Stimulated activated naive B cell treated with anti-CD40 and anti-IgM and Interleukin-4, amounts not matched to agents 10 μg/mL and 1 μg/mL and 100 μg/mL, for 72 hours (primary cell): ENCODE results near the gene CALML5.
A peak's percentile ranks its signal among the peaks of the same experiment; 100 is the strongest.

Source experiments
- ATAC-seq, 2 donors: fragments of 150-1000 bp; cut with Tn5 transposase; replicated peaks; 2 replicates each; pipeline ENCODE4 v1.10.0; 2021; ENCODE audit warnings: moderate library complexity in 1 of 2
- DNase-seq: peaks from one replicate; pipeline ENCODE4 v3.0.0; 2021
- H3K27ac Mint-ChIP-seq: one replicate; pipeline ENCODE4 v1.8.0; 2022; ENCODE audit warnings: mild to moderate bottlenecking, mixed read lengths
- H3K27me3 Mint-ChIP-seq, 2 donors: one replicate each; pipeline ENCODE4 v1.8.0; 2022; ENCODE audit warnings: mixed read lengths in 2 of 2
- H3K36me3 Mint-ChIP-seq, 2 donors: one replicate each; pipeline ENCODE4 v1.8.0; 2022; ENCODE audit warnings: mixed read lengths in 2 of 2, mild to moderate bottlenecking in 1 of 2
- H3K4me1 Mint-ChIP-seq, 2 donors: one replicate each; pipeline ENCODE4 v1.8.0; 2022; ENCODE audit warnings: mixed read lengths in 2 of 2, mild to moderate bottlenecking in 1 of 2
- H3K4me3 Mint-ChIP-seq, 2 donors: one replicate each; pipeline ENCODE4 v1.8.0; 2022; ENCODE audit warnings: mild to moderate bottlenecking in 2 of 2, mixed read lengths in 2 of 2, moderate library complexity in 1 of 2
- H3K9me3 Mint-ChIP-seq, 2 donors: one replicate each; pipeline ENCODE4 v1.8.0; 2022; ENCODE audit warnings: mixed read lengths in 2 of 2, mild to moderate bottlenecking in 1 of 2

Gene CALML5

DNA sequence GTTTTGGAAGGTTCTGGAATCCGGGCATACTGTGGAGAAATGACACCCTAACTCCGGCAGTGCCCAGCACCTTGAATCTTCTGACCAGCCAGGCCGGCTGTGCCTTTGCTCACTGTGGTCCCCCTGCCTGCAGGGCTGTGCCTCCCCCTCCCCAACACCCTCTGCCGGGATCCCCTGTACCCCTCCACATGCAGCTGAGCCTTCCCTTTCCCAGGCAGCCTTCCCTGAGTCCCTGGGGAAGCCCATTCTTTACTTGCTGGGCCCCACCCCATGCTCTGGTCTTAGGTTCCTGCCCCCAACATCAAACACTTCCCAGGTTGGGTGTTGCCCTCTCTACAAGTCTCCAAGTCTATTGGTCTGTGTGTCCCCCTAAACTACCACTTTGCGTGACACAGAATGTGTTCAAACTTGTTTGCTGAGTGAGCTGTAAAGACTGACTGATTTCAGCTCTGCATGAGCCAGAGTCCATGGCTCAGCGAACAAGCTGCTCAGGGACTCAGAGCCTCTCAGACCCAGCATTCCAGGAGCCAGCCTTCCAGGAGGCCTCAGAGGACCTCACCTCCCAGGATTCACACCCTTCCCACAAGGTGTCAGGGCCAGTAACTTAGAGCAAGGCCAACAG lies 31.6 kb downstream of the CALML5 start:
- H3K4me3 Mint-ChIP-seq, result no peak overlapping the region
- H3K27ac Mint-ChIP-seq, result no peak overlapping the region
- peaks cover 5% of the 10 kb centered on the region in 2 donors for H3K9me3 Mint-ChIP-seq
- ATAC-seq (no peak), DNase-seq (no peak)
- H3K36me3 Mint-ChIP-seq, result peaks cover 2 to 3% of the 10 kb centered on the region in 2 donors
- peaks cover 7 to 9% of the 10 kb centered on the region in 2 donors for H3K27me3 Mint-ChIP-seq
- peaks cover 0 to 3% of the 10 kb centered on the region in 2 donors for H3K4me1 Mint-ChIP-seq

- H3K36me3 Mint-ChIP-seq, result peaks cover 2 to 3% of the 10 kb centered on the region in 2 donors
- ATAC-seq, result no peak
- H3K27me3 Mint-ChIP-seq, result peaks cover 5 to 7% of the 10 kb centered on the region in 2 donors
- DNase-seq, result no peak
- H3K4me3 Mint-ChIP-seq, result no peak overlapping the region
- H3K27ac Mint-ChIP-seq, result no peak overlapping the region
- H3K9me3 Mint-ChIP-seq, result peaks cover 5% of the 10 kb centered on the region in 2 donors
- H3K4me1 Mint-ChIP-seq, result peaks cover 3 to 4% of the 10 kb centered on the region in 2 donors
Measured at GRCh38 chr10:5467207-5467535, 32.2 kb downstream of the CALML5 start.

GRCh38 chr10:5466451-5467206 lies 32.7 kb downstream of the CALML5 start:
- Mint-ChIP-seq H3K9me3 (peaks cover 5% of the 10 kb centered on the region in 2 donors), H3K27me3 (peaks cover 5 to 7% of the 10 kb centered on the region in 2 donors), H3K27ac (no peak overlapping the region), H3K4me3 (no peak overlapping the region), H3K4me1 (peaks cover 8 to 10% of the 10 kb centered on the region in 2 donors), H3K36me3 (peaks cover 2 to 3% of the 10 kb centered on the region in 2 donors)
- no peak for ATAC-seq
- no peak for DNase-seq

DNA sequence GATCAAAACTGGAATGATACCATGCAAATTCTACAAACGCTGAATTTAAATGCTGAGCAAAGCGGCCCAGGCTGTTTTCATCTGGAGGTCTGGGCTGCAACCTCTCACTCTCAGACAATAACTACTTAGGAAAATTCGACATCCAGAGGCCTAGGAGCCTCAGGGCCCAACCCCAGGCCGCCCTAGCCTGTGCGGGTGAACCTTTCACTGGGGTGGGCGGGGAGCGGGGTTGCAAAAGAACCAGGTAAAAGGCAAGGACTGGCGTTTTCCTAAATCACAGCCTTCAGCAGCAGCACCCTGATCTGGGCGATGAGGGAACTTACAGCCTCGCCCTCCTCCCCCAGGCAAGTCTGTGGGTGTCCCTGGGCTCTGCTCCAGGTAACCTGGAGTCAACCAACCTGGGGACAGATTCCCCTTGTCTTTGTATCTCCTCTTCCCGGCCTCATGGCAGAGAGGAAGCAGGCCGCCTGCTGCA lies 33.4 kb downstream of the CALML5 start:
- no peak overlapping the region for H3K4me3 Mint-ChIP-seq
- H3K4me1 Mint-ChIP-seq, result peaks cover 13 to 14% of the 10 kb centered on the region in 2 donors
- H3K27ac Mint-ChIP-seq, result no peak overlapping the region
- ATAC-seq (no peak), DNase-seq (no peak)
- peaks cover 5% of the 10 kb centered on the region in 2 donors for H3K9me3 Mint-ChIP-seq
- peaks cover 5 to 7% of the 10 kb centered on the region in 2 donors for H3K27me3 Mint-ChIP-seq
- H3K36me3 Mint-ChIP-seq, result peaks cover 3 to 5% of the 10 kb centered on the region in 2 donors

- no peak for ATAC-seq
- Mint-ChIP-seq H3K27ac (no peak overlapping the region), H3K27me3 (peaks cover 5 to 7% of the 10 kb centered on the region in 2 donors), H3K9me3 (peaks cover 5% of the 10 kb centered on the region in 2 donors), H3K36me3 (peaks cover 3 to 10% of the 10 kb centered on the region in 2 donors), H3K4me3 (no peak overlapping the region), H3K4me1 (peaks cover 13 to 14% of the 10 kb centered on the region in 2 donors)
- no peak for DNase-seq
Measured at GRCh38 chr10:5464546-5464945, 34.8 kb downstream of the CALML5 start.

DNA sequence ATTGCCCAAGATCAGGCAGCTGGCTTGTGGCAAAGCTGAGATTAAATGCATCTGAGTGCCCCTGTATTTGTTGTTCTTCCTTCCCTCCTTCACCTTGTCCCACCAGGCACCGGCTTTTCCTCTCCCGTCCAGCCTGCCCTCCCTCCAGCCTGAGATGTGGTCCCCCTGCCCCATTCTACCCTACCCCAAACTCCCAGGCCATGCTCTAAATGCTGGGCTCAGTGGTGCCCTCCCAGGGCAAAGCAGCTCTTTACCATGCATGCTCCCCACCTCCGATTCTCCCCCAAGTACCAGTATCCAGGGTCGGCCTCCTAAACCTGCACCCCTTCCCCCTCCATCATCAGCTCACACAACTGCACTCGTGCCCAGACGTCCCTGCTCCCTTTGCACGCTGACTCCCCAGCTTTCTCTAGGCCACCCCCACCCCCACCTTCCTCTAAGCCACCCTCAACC lies 36.5 kb downstream of the CALML5 start:
- H3K27me3 Mint-ChIP-seq, result peaks cover 5 to 7% of the 10 kb centered on the region in 2 donors
- peaks cover 13 to 14% of the 10 kb centered on the region in 2 donors for H3K4me1 Mint-ChIP-seq
- H3K27ac Mint-ChIP-seq, result no peak overlapping the region
- peaks cover 5 to 13% of the 10 kb centered on the region in 2 donors for H3K36me3 Mint-ChIP-seq
- no peak overlapping the region for H3K4me3 Mint-ChIP-seq
- no peak for DNase-seq
- peaks cover 1 to 2% of the 10 kb centered on the region in 2 donors for H3K9me3 Mint-ChIP-seq
- ATAC-seq, result no peak

- ATAC-seq, result peak; percentile 49 to 68
- H3K4me1 Mint-ChIP-seq, result peaks cover 13 to 14% of the 10 kb centered on the region in 2 donors
- no peak for DNase-seq
- peaks cover 7 to 16% of the 10 kb centered on the region in 2 donors for H3K36me3 Mint-ChIP-seq
- H3K27ac Mint-ChIP-seq, result no peak overlapping the region
- H3K4me3 Mint-ChIP-seq, result no peak overlapping the region
- H3K9me3 Mint-ChIP-seq, result no peaks in the 10 kb centered on the region
- peaks cover 5 to 7% of the 10 kb centered on the region in 2 donors for H3K27me3 Mint-ChIP-seq
Measured at GRCh38 chr10:5461914-5462840, 37.2 kb downstream of the CALML5 start.

GRCh38 chr10:5461203-5461588 lies 38.2 kb downstream of the CALML5 start:
- ATAC-seq (no peak), DNase-seq (no peak)
- Mint-ChIP-seq H3K4me3 (no peak overlapping the region), H3K9me3 (no peaks in the 10 kb centered on the region), H3K36me3 (peaks cover 13 to 20% of the 10 kb centered on the region in 2 donors), H3K4me1 (peaks cover 13 to 14% of the 10 kb centered on the region in 2 donors), H3K27me3 (peaks cover 5 to 7% of the 10 kb centered on the region in 2 donors), H3K27ac (no peak overlapping the region)

- Mint-ChIP-seq H3K4me1 (peaks cover 13 to 14% of the 10 kb centered on the region in 2 donors), H3K9me3 (no peaks in the 10 kb centered on the region), H3K36me3 (peaks cover 13 to 25% of the 10 kb centered on the region in 2 donors), H3K4me3 (no peak overlapping the region), H3K27me3 (peaks cover 5 to 7% of the 10 kb centered on the region in 2 donors), H3K27ac (no peak overlapping the region)
- ATAC-seq (no peak), DNase-seq (no peak)
Measured at GRCh38 chr10:5460468-5461202, 38.7 kb downstream of the CALML5 start.

- peaks cover 5 to 7% of the 10 kb centered on the region in 2 donors for H3K27me3 Mint-ChIP-seq
- ATAC-seq (no peak), DNase-seq (no peak)
- H3K27ac Mint-ChIP-seq, result no peak overlapping the region
- no peak overlapping the region for H3K4me3 Mint-ChIP-seq
- peaks cover 13 to 14% of the 10 kb centered on the region in 2 donors for H3K4me1 Mint-ChIP-seq
- H3K9me3 Mint-ChIP-seq, result no peaks in the 10 kb centered on the region
- peaks cover 13 to 31% of the 10 kb centered on the region in 2 donors for H3K36me3 Mint-ChIP-seq
Measured at GRCh38 chr10:5458949-5459747, 40.2 kb downstream of the CALML5 start.

GRCh38 chr10:5458425-5458824 lies 40.9 kb downstream of the CALML5 start:
- H3K9me3 Mint-ChIP-seq, result no peaks in the 10 kb centered on the region
- peaks cover 1 to 7% of the 10 kb centered on the region in 2 donors for H3K27me3 Mint-ChIP-seq
- H3K4me1 Mint-ChIP-seq, result peaks cover 12 to 14% of the 10 kb centered on the region in 2 donors
- DNase-seq (no peak), ATAC-seq (no peak)
- H3K27ac Mint-ChIP-seq, result no peak overlapping the region
- peaks cover 16 to 38% of the 10 kb centered on the region in 2 donors for H3K36me3 Mint-ChIP-seq
- no peak overlapping the region for H3K4me3 Mint-ChIP-seq

- DNase-seq (no peak), ATAC-seq (no peak)
- H3K4me3 Mint-ChIP-seq, result no peak overlapping the region
- H3K4me1 Mint-ChIP-seq, result peaks cover 10 to 14% of the 10 kb centered on the region in 2 donors
- no peaks in the 10 kb centered on the region for H3K9me3 Mint-ChIP-seq
- peak overlapping the region; percentile 28 for H3K27ac Mint-ChIP-seq
- H3K27me3 Mint-ChIP-seq, result peaks cover 0 to under 1% of the 10 kb centered on the region in 2 donors
- H3K36me3 Mint-ChIP-seq, result peaks cover 20 to 43% of the 10 kb centered on the region in 2 donors
Measured at GRCh38 chr10:5457741-5458140, 41.6 kb downstream of the CALML5 start.

GRCh38 chr10:5456563-5456962 lies 42.8 kb downstream of the CALML5 start:
- ATAC-seq (no peak), DNase-seq (no peak)
- peaks cover 23 to 50% of the 10 kb centered on the region in 2 donors for H3K36me3 Mint-ChIP-seq
- H3K4me1 Mint-ChIP-seq, result peaks cover 2 to 5% of the 10 kb centered on the region in 2 donors
- H3K27ac Mint-ChIP-seq, result no peak overlapping the region
- no peak overlapping the region for H3K4me3 Mint-ChIP-seq
- H3K27me3 Mint-ChIP-seq, result no peaks in the 10 kb centered on the region
- H3K9me3 Mint-ChIP-seq, result no peaks in the 10 kb centered on the region
